B cell (primary cell): ENCODE data around the gene ZFYVE27. TPM values are rescaled to one million over a fixed set of nuclear protein-coding genes. Genes with fewer than 3 reads are reported as not detected.

Experiments
- ATAC-seq: fragments of 200-7000 bp; cut with Tn5 transposase; one replicate; pipeline ENCODE4 v1.10.0; 2021; ENCODE audit warnings: low read depth, mild to moderate bottlenecking, moderate number of reproducible peaks, moderate library complexity
- CTCF ChIA-PET: fragments of 350-600 bp; sonication (Branson Sonifier 250); formaldehyde crosslinking; loops from one replicate; lab custom pipeline; 2021; ENCODE audit warnings: antibody characterized with exemption, inconsistent platforms; lab: Charles Lee
- POLR2A ChIA-PET: fragments of 350-600 bp; sonication (Branson Sonifier 250); formaldehyde crosslinking; loops from one replicate; lab custom pipeline; 2021; ENCODE audit warnings: antibody characterized with exemption; lab: Charles Lee
- DNase-seq: peaks from one replicate; pipeline ENCODE4 v3.0.0; 2013
- H2AFZ ChIP-seq: 2 replicates; pipeline ENCODE4 v1.6.1; 2012; ENCODE audit warnings: mild to moderate bottlenecking, low read depth, low read length; ENCODE audit not compliant: insufficient read depth, poor library complexity, severe bottlenecking
- H3K27ac ChIP-seq, 2 donors: 1 replicate in 1 of 2; 2 replicates in 1 of 2; pipeline ENCODE4 v1.5.1; 2012 to 2013; ENCODE audit warnings: low read length in 2 of 2, mild to moderate bottlenecking in 2 of 2, moderate library complexity in 1 of 2
- H3K27me3 ChIP-seq, 4 experiments: fragments of 200-600 bp in 1 of 4; sonication (generic) in 1 of 4; replicated peaks in 1 of 4; 1 replicate in 2 of 4; 2 replicates in 2 of 4; pipeline versions ENCODE4 v1.6.1 to v1.7.0; 2013 to 2016; ENCODE audit warnings: low read length in 3 of 4, mild to moderate bottlenecking in 2 of 4, mixed read lengths in 1 of 4, moderate library complexity in 1 of 4; ENCODE audit not compliant: insufficient read depth in 4 of 4, control insufficient read depth in 3 of 4; ENCODE audit errors: control extremely low read depth in 1 of 4
- H3K36me3 ChIP-seq, 2 experiments: replicated peaks in 1 of 2; 1 replicate in 1 of 2; 2 replicates in 1 of 2; pipeline versions ENCODE4 v1.6.1 to v1.7.1; 2013; ENCODE audit warnings: low read length in 1 of 2; ENCODE audit not compliant: insufficient read depth in 2 of 2, control insufficient read depth in 1 of 2; ENCODE audit errors: control extremely low read depth in 1 of 2, extremely low read depth in 1 of 2
- H3K4me1 ChIP-seq, 2 donors: fragments of 200-600 bp in 1 of 2; sonication (generic) in 1 of 2; 1 replicate in 1 of 2; 2 replicates in 1 of 2; pipeline versions ENCODE4 v1.5.1 to v1.6.1; 2013 to 2017; ENCODE audit warnings: low read length in 2 of 2; ENCODE audit not compliant: control insufficient read depth in 2 of 2, insufficient read depth in 2 of 2
- H3K4me2 ChIP-seq: replicated peaks from 2 replicates; pipeline ENCODE3; 2012; ENCODE audit warnings: mild to moderate bottlenecking, low read depth, low read length; ENCODE audit not compliant: poor library complexity, severe bottlenecking
- H3K4me3 ChIP-seq, 5 experiments: fragments of 200-600 bp in 1 of 5; sonication (generic) in 1 of 5; 1 replicate in 3 of 5; 2 replicates in 2 of 5; pipeline versions ENCODE4 v1.5.1 to v1.7.0; 2011 to 2016; ENCODE audit warnings: low read length in 4 of 5, mild to moderate bottlenecking in 4 of 5, low read depth in 2 of 5, control low read depth in 1 of 5, moderate library complexity in 1 of 5; ENCODE audit not compliant: insufficient read depth in 1 of 5; ENCODE audit errors: control extremely low read depth in 1 of 5, extremely low read depth in 1 of 5
- H3K79me2 ChIP-seq: fragments of 200-600 bp; sonication (generic); one replicate; pipeline ENCODE4 v1.6.0; 2016; ENCODE audit warnings: low read length; ENCODE audit not compliant: control insufficient read depth, insufficient read depth
- H3K9ac ChIP-seq: fragments of 200-600 bp; sonication (generic); 2 replicates; pipeline ENCODE4 v1.6.1; 2017; ENCODE audit warnings: mild to moderate bottlenecking, low read length, moderate library complexity
- H3K9me3 ChIP-seq, 3 donors: one replicate each; pipeline versions ENCODE4 v1.6.1 to v1.7.1; 2013; ENCODE audit warnings: low read length in 2 of 3; ENCODE audit not compliant: control insufficient read depth in 2 of 3, insufficient read depth in 1 of 3; ENCODE audit errors: control extremely low read depth in 1 of 3
- H4K20me1 ChIP-seq: 2 replicates; pipeline ENCODE4 v1.6.0; 2012; ENCODE audit warnings: mild to moderate bottlenecking, low read length; ENCODE audit not compliant: insufficient read depth, control insufficient read depth, poor library complexity, severe bottlenecking
- H3K27ac Mint-ChIP-seq: one replicate; pipeline ENCODE4 v1.8.0; 2021; ENCODE audit warnings: mixed read lengths
- H3K27me3 Mint-ChIP-seq: one replicate; pipeline ENCODE4 v1.8.0; 2021; ENCODE audit warnings: mixed read lengths
- H3K4me1 Mint-ChIP-seq: one replicate; pipeline ENCODE4 v1.8.0; 2021; ENCODE audit warnings: mixed read lengths
- H3K4me3 Mint-ChIP-seq: one replicate; pipeline ENCODE4 v1.8.0; 2021; ENCODE audit warnings: mixed read lengths
- H3K9me3 Mint-ChIP-seq: one replicate; pipeline ENCODE4 v1.8.0; 2022; ENCODE audit warnings: mixed read lengths; ENCODE audit not compliant: insufficient read depth
- EZH2 ChIP-seq: IDR thresholded peaks from 2 replicates; pipeline ENCODE4 v1.6.1; 2012; ENCODE audit warnings: borderline replicate concordance, low read depth, mild to moderate bottlenecking, moderate library complexity, low read length; ENCODE audit not compliant: insufficient read depth, poor library complexity, severe bottlenecking
- WGBS: methylation state at CpG from one replicate; pipeline ENCODE4 v1.1.5; 2013; ENCODE audit warnings: missing lambda C conversion rate; ENCODE audit not compliant: insufficient coverage; 5-methylcytosine and 5-hydroxymethylcytosine counted together
- intact Hi-C: fragments of 100-400 bp; cut with micrococcal nuclease; formaldehyde crosslinking; loops from one replicate; pipeline ENCODE4 v1.10.0; 2022
- polyA plus RNA-seq: library from polyadenylated mRNA; depleted of rRNA; stranded (reverse); fragments of >200 nt; gene quantifications from 2 replicates; pipeline ENCODE4 v1.2.3, GENCODE V29; 2012
- total RNA-seq, 2 donors: library from RNA; stranded (reverse); fragments of 120-200 nt in 1 of 2; gene quantifications; 1 replicate in 1 of 2; 2 replicates in 1 of 2; pipeline versions ENCODE4 v1.2.3 to v1.2.4, GENCODE V29; 2013 to 2022
- TF ChIP-seq, protein P1 (sequence below): fragments of 200-600 bp; IDR thresholded peaks from one replicate; pipeline ENCODE4 v1.8.0; 2022; ENCODE audit warnings: antibody characterized with exemption, mild to moderate bottlenecking

ZFYVE27 gene
- total and polyA plus RNA-seq, 2 donors (not counting 1 experiment from before 2014, with no cell fraction given), result 50.4 to 79.7 TPM

- Histone ChIP-seq H4K20me1 (peaks cover 57% of the 10 kb centered on the region), H3K79me2 (peaks cover 48% of the 10 kb centered on the region), H3K27me3 (no peaks in the 10 kb centered on the region), H3K4me3 (no peak overlapping the region), H3K9ac (no peak overlapping the region), H3K4me2 (no peak overlapping the region), H3K9me3 (no peaks in the 10 kb centered on the region), H2AFZ (no peak overlapping the region), H3K4me1 (peaks cover 7 to 12% of the 10 kb centered on the region in 2 donors), H3K27ac (no peak overlapping the region), H3K36me3 (peaks cover 0 to 76% of the 10 kb centered on the region in 2 experiments)
- DNase-seq, result no peak
- Mint-ChIP-seq H3K27ac (no peak overlapping the region), H3K4me1 (peaks cover 30% of the 10 kb centered on the region), H3K27me3 (no peaks in the 10 kb centered on the region), H3K4me3 (no peak overlapping the region), H3K9me3 (no peaks in the 10 kb centered on the region)
- CTCF ChIA-PET, result interaction anchor here (0.9 to 1.5 kb wide), 5 partner anchors 13 to 297 kb away, joined by 3 to 7 read pairs (median 3); no protein-coding TSS in a partner anchor
- POLR2A ChIA-PET, result no interaction called here
- 94% methylated on average over 14 of the region's 15 CpGs for WGBS
- TF ChIP-seq, protein P1, sequence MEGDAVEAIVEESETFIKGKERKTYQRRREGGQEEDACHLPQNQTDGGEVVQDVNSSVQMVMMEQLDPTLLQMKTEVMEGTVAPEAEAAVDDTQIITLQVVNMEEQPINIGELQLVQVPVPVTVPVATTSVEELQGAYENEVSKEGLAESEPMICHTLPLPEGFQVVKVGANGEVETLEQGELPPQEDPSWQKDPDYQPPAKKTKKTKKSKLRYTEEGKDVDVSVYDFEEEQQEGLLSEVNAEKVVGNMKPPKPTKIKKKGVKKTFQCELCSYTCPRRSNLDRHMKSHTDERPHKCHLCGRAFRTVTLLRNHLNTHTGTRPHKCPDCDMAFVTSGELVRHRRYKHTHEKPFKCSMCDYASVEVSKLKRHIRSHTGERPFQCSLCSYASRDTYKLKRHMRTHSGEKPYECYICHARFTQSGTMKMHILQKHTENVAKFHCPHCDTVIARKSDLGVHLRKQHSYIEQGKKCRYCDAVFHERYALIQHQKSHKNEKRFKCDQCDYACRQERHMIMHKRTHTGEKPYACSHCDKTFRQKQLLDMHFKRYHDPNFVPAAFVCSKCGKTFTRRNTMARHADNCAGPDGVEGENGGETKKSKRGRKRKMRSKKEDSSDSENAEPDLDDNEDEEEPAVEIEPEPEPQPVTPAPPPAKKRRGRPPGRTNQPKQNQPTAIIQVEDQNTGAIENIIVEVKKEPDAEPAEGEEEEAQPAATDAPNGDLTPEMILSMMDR, result no peak
- no peak for TF ChIP-seq EZH2
- intact Hi-C loops, result no loop called here
- ATAC-seq, result no peak
These were observed 7.6 kb downstream of the ZFYVE27 start for GRCh38 chr10:97744405-97745035.

- H4K20me1 ChIP-seq, result peaks cover 52% of the 10 kb centered on the region
- peaks cover 6% of the 10 kb centered on the region for H3K4me1 Mint-ChIP-seq
- intact Hi-C loops, result no loop called here
- peaks cover 0 to 92% of the 10 kb centered on the region in 2 experiments for H3K36me3 ChIP-seq
- POLR2A ChIA-PET, result no interaction called here
- H3K9ac ChIP-seq, result no peak overlapping the region
- no peak for ATAC-seq
- H3K27ac ChIP-seq, result no peak overlapping the region
- peaks cover 31% of the 10 kb centered on the region for H3K79me2 ChIP-seq
- H3K4me2 ChIP-seq, result no peak overlapping the region
- TF ChIP-seq EZH2, result no peak
- TF ChIP-seq, protein P1, result no peak
- H3K9me3 Mint-ChIP-seq, result no peaks in the 10 kb centered on the region
- 100% methylated on average over 1 of the region's 1 CpG for WGBS
- no peak overlapping the region for H3K27ac Mint-ChIP-seq
- no peak for DNase-seq
- no peak overlapping the region for H3K4me3 Mint-ChIP-seq
- H3K27me3 ChIP-seq, result no peaks in the 10 kb centered on the region
- no peak overlapping the region for H2AFZ ChIP-seq
- no peaks in the 10 kb centered on the region for H3K27me3 Mint-ChIP-seq
- CTCF ChIA-PET, result interaction anchor here (0.8 to 1.0 kb wide), 4 partner anchors 11 to 61 kb away, joined by 3 to 4 read pairs (median 3); partner anchors contain the start of genes AVPI1 and ZFYVE27
- no peak overlapping the region for H3K4me3 ChIP-seq
- H3K4me1 ChIP-seq, result no peaks in the 10 kb centered on the region
- H3K9me3 ChIP-seq, result no peaks in the 10 kb centered on the region
These were observed 10.6 kb downstream of the ZFYVE27 start for GRCh38 chr10:97747573-97747972.
